Neuronal stem cell (in vitro differentiated cells): ENCODE measurements around the gene MAP4K5.

Source experiments
- DNase-seq: peaks from one replicate; pipeline ENCODE4 v3.0.0-alpha.2; 2013; ENCODE audit warnings: low spot score
- H2AFZ ChIP-seq: one replicate; pipeline ENCODE4 v1.6.1; 2013; ENCODE audit warnings: mild to moderate bottlenecking, low read length, inconsistent platforms
- H2AK5ac ChIP-seq: 2 replicates; pipeline ENCODE4 v1.6.1; 2013; ENCODE audit warnings: low read depth, mild to moderate bottlenecking, inconsistent platforms, low read length, moderate library complexity, mixed read lengths
- H2BK120ac ChIP-seq: 2 replicates; pipeline ENCODE4 v1.6.1; 2013; ENCODE audit warnings: low read depth, mild to moderate bottlenecking, inconsistent platforms, low read length, moderate library complexity, mixed read lengths
- H2BK12ac ChIP-seq: one replicate; pipeline ENCODE4 v1.6.1; 2013; ENCODE audit warnings: low read length, inconsistent platforms
- H2BK15ac ChIP-seq: 2 replicates; pipeline ENCODE4 v1.6.1; 2013; ENCODE audit warnings: mild to moderate bottlenecking, low read length, inconsistent platforms, mixed read lengths
- H2BK5ac ChIP-seq: one replicate; pipeline ENCODE4 v1.6.1; 2013; ENCODE audit warnings: inconsistent platforms, mild to moderate bottlenecking, low read length, moderate library complexity
- H3K14ac ChIP-seq: one replicate; pipeline ENCODE4 v1.6.1; 2013; ENCODE audit warnings: low read length, inconsistent platforms
- H3K18ac ChIP-seq: 2 replicates; pipeline ENCODE4 v1.6.1; 2013; ENCODE audit warnings: low read length, inconsistent platforms
- H3K23ac ChIP-seq: 2 replicates; pipeline ENCODE4 v1.6.1; 2013; ENCODE audit warnings: low read depth, mild to moderate bottlenecking, mixed read lengths, low read length, inconsistent platforms; ENCODE audit not compliant: poor library complexity
- H3K27ac ChIP-seq: replicated peaks from 3 replicates; pipeline ENCODE4 v1.5.1; 2013; ENCODE audit warnings: low read length, inconsistent platforms
- H3K27me3 ChIP-seq, 3 experiments: 2 replicates each; pipeline ENCODE4 v1.6.1; 2013; ENCODE audit warnings: low read length in 3 of 3, mild to moderate bottlenecking in 2 of 3, inconsistent platforms in 1 of 3, low read depth in 1 of 3, mixed read lengths in 1 of 3, moderate library complexity in 1 of 3; ENCODE audit not compliant: control insufficient read depth in 3 of 3, insufficient read depth in 3 of 3
- H3K36me3 ChIP-seq, 2 donors: replicated peaks in 1 of 2; 2 replicates each; pipeline ENCODE4 v1.6.1; 2013; ENCODE audit warnings: low read length in 2 of 2; ENCODE audit not compliant: control insufficient read depth in 2 of 2, insufficient read depth in 2 of 2
- H3K4ac ChIP-seq: 2 replicates; pipeline ENCODE4 v1.6.1; 2013; ENCODE audit warnings: inconsistent platforms, mild to moderate bottlenecking, low read length, moderate library complexity
- H3K4me1 ChIP-seq, 2 donors: 1 replicate in 1 of 2; 2 replicates in 1 of 2; pipeline ENCODE4 v1.6.1; 2013; ENCODE audit warnings: low read length in 2 of 2, low read depth in 1 of 2; ENCODE audit not compliant: control insufficient read depth in 2 of 2, insufficient read depth in 1 of 2
- H3K4me2 ChIP-seq: one replicate; pipeline ENCODE4 v1.6.1; 2013; ENCODE audit warnings: mild to moderate bottlenecking, low read length, inconsistent platforms; ENCODE audit not compliant: insufficient read depth, poor library complexity, severe bottlenecking
- H3K4me3 ChIP-seq, 2 donors: 2 replicates each; pipeline ENCODE4 v1.5.1; 2013; ENCODE audit warnings: low read length in 2 of 2, mild to moderate bottlenecking in 2 of 2, inconsistent platforms in 1 of 2, moderate library complexity in 1 of 2
- H3K79me1 ChIP-seq: one replicate; pipeline ENCODE4 v1.6.1; 2013; ENCODE audit warnings: low read depth, mild to moderate bottlenecking, inconsistent platforms, low read length, moderate library complexity
- H3K9ac ChIP-seq: one replicate; pipeline ENCODE4 v1.6.1; 2013; ENCODE audit warnings: mild to moderate bottlenecking, low read depth, low read length, inconsistent platforms; ENCODE audit not compliant: poor library complexity
- H3K9me3 ChIP-seq, 2 donors: replicated peaks in 1 of 2; 2 replicates each; pipeline versions ENCODE3 to v1.6.1; 2013; ENCODE audit warnings: low read length in 2 of 2, mild to moderate bottlenecking in 2 of 2, inconsistent platforms in 1 of 2, low read depth in 1 of 2, mixed read lengths in 1 of 2, moderate library complexity in 1 of 2; ENCODE audit not compliant: control insufficient read depth in 2 of 2, insufficient read depth in 1 of 2
- H4K8ac ChIP-seq: one replicate; pipeline ENCODE4 v1.6.1; 2013; ENCODE audit warnings: low read depth, mild to moderate bottlenecking, inconsistent platforms, low read length, moderate library complexity
- H4K91ac ChIP-seq: one replicate; pipeline ENCODE4 v1.6.1; 2013; ENCODE audit warnings: low read length, low read depth, mild to moderate bottlenecking, inconsistent platforms; ENCODE audit not compliant: poor library complexity
- WGBS, 2 donors: extraction: QIAGEN DNeasy Blood & Tissue Kit; methylation state at CpG; one replicate each; pipeline ENCODE4 v1.1.7; 2013; ENCODE audit warnings: missing lambda C conversion rate in 2 of 2, mixed read lengths in 1 of 2; ENCODE audit not compliant: insufficient read length in 2 of 2, insufficient replicate concordance in 1 of 2; ENCODE audit errors: extremely low coverage in 2 of 2; 5-methylcytosine and 5-hydroxymethylcytosine counted together

The MAP4K5 gene

GRCh38 chr14:50524060-50524459 lies 8.3 kb downstream of the MAP4K5 start:
- Histone ChIP-seq H4K91ac (no peak overlapping the region), H3K4me1 (peaks cover 0 to 4% of the 10 kb centered on the region in 2 donors), H3K14ac (no peak overlapping the region), H3K18ac (no peak overlapping the region), H3K4me3 (no peak overlapping the region), H2BK12ac (no peak overlapping the region), H2BK15ac (no peak overlapping the region), H2AK5ac (no peak overlapping the region), H2BK120ac (no peak overlapping the region), H3K36me3 (peaks cover 0 to 64% of the 10 kb centered on the region in 2 donors), H3K4ac (no peak overlapping the region), H3K9me3 (peaks cover 0 to 15% of the 10 kb centered on the region in 2 donors), H2AFZ (no peak overlapping the region), H3K79me1 (peaks cover 3% of the 10 kb centered on the region), H3K27ac (no peak overlapping the region), H3K4me2 (no peak overlapping the region), H3K23ac (no peak overlapping the region), H2BK5ac (no peak overlapping the region), H4K8ac (no peak overlapping the region), H3K27me3 (no peaks in the 10 kb centered on the region), H3K9ac (no peak overlapping the region)
- WGBS, 2 donors, result no CpG with 5 or more reads among the region's 2 CpGs
- no peak for DNase-seq

GRCh38 chr14:50523271-50524041 lies 8.9 kb downstream of the MAP4K5 start:
- Histone ChIP-seq H3K9ac (no peak overlapping the region), H3K23ac (no peak overlapping the region), H2AFZ (no peak overlapping the region), H2BK120ac (no peak overlapping the region), H2BK15ac (no peak overlapping the region), H3K27me3 (no peaks in the 10 kb centered on the region), H4K8ac (no peak overlapping the region), H2AK5ac (no peak overlapping the region), H3K4me3 (no peak overlapping the region), H3K18ac (no peak overlapping the region), H3K4me1 (peaks cover 0 to 4% of the 10 kb centered on the region in 2 donors), H3K14ac (no peak overlapping the region), H3K4ac (no peak overlapping the region), H3K79me1 (peaks cover 3% of the 10 kb centered on the region), H2BK5ac (no peak overlapping the region), H4K91ac (no peak overlapping the region), H3K27ac (no peak overlapping the region), H3K9me3 (peaks cover 0 to 15% of the 10 kb centered on the region in 2 donors), H2BK12ac (no peak overlapping the region), H3K36me3 (peaks cover 0 to 61% of the 10 kb centered on the region in 2 donors), H3K4me2 (no peak overlapping the region)
- WGBS, 2 donors, result no CpG with 5 or more reads among the region's 5 CpGs
- DNase-seq, result no peak

- Histone ChIP-seq H3K4me2 (no peak overlapping the region), H3K27ac (no peak overlapping the region), H3K79me1 (peaks cover 7% of the 10 kb centered on the region), H2BK15ac (no peak overlapping the region), H3K4me1 (peaks cover 0 to 4% of the 10 kb centered on the region in 2 donors), H3K4ac (no peak overlapping the region), H3K14ac (no peak overlapping the region), H2BK12ac (no peak overlapping the region), H3K27me3 (no peaks in the 10 kb centered on the region), H2AFZ (no peak overlapping the region), H3K9ac (no peak overlapping the region), H3K9me3 (peaks cover 0 to 20% of the 10 kb centered on the region in 2 donors), H2BK5ac (no peak overlapping the region), H2AK5ac (no peak overlapping the region), H4K8ac (no peak overlapping the region), H3K18ac (no peak overlapping the region), H3K4me3 (no peak overlapping the region), H3K23ac (no peak overlapping the region), H3K36me3 (peaks cover 0 to 59% of the 10 kb centered on the region in 2 donors), H4K91ac (no peak overlapping the region), H2BK120ac (no peak overlapping the region)
- no peak for DNase-seq
- no CpG with 5 or more reads among the region's 1 CpG for WGBS, 2 donors
These were observed 10.4 kb downstream of the MAP4K5 start for GRCh38 chr14:50521912-50522341.

- Histone ChIP-seq H3K27me3 (no peaks in the 10 kb centered on the region), H3K9me3 (peaks cover 0 to 20% of the 10 kb centered on the region in 2 donors), H3K14ac (no peak overlapping the region), H4K8ac (no peak overlapping the region), H3K4me1 (peaks cover 0 to 4% of the 10 kb centered on the region in 2 donors), H4K91ac (no peak overlapping the region), H3K23ac (no peak overlapping the region), H2BK120ac (no peak overlapping the region), H2BK12ac (no peak overlapping the region), H3K18ac (no peak overlapping the region), H3K9ac (no peak overlapping the region), H2AFZ (no peak overlapping the region), H3K36me3 (peaks cover 0 to 52% of the 10 kb centered on the region in 2 donors), H3K27ac (no peak overlapping the region), H3K4ac (no peak overlapping the region), H3K4me2 (no peak overlapping the region), H2BK5ac (no peak overlapping the region), H3K4me3 (no peak overlapping the region), H2AK5ac (no peak overlapping the region), H2BK15ac (no peak overlapping the region), H3K79me1 (peaks cover 7% of the 10 kb centered on the region)
- WGBS, 2 donors, result no CpG with 5 or more reads among the region's 5 CpGs
- DNase-seq, result no peak
These were observed 11.2 kb downstream of the MAP4K5 start for GRCh38 chr14:50520947-50521815.
